HepG2 (cell line): ENCODE measurements around the gene NUBP2. TPM values are rescaled to one million over a fixed set of nuclear protein-coding genes. Genes with fewer than 3 reads are reported as not detected.

Experiments
- E2F2 ChIP-seq: sonication (generic); formaldehyde crosslinking; IDR thresholded peaks from 2 replicates; pipeline ENCODE4 v1.4.0; 2020; ENCODE audit warnings: missing genetic modification reagents, borderline replicate concordance
- FOXP1 ChIP-seq, 2 experiments: fragments of 450-650 bp in 1 of 2; IDR thresholded peaks; 2 replicates each; pipeline ENCODE4 v1.6.1; 2017 to 2018; ENCODE audit warnings: antibody characterized with exemption in 1 of 2
- MTF1 ChIP-seq: sonication (generic); formaldehyde crosslinking; IDR thresholded peaks from 2 replicates; pipeline ENCODE4 v1.5.0; 2020; ENCODE audit warnings: missing genetic modification reagents
- MTF2 ChIP-seq: sonication (generic); formaldehyde crosslinking; IDR thresholded peaks from 2 replicates; pipeline ENCODE4 v1.5.0; 2020; ENCODE audit warnings: missing genetic modification reagents, borderline replicate concordance
- PITX1 ChIP-seq: sonication (generic); formaldehyde crosslinking; IDR thresholded peaks from 2 replicates; pipeline ENCODE4 v1.5.1; 2020; ENCODE audit warnings: mild to moderate bottlenecking, missing genetic modification reagents
- REXO4 ChIP-seq: sonication (generic); formaldehyde crosslinking; IDR thresholded peaks from 2 replicates; pipeline ENCODE4 v1.8.0; 2022; ENCODE audit warnings: missing genetic modification reagents, mild to moderate bottlenecking, borderline replicate concordance
- SALL2 ChIP-seq: sonication (generic); formaldehyde crosslinking; IDR thresholded peaks from 2 replicates; pipeline ENCODE4 v1.8.1; 2023; ENCODE audit warnings: mild to moderate bottlenecking, missing genetic modification reagents, inconsistent platforms
- SKIL ChIP-seq: sonication (generic); formaldehyde crosslinking; IDR thresholded peaks from 2 replicates; pipeline ENCODE4 v1.8.0; 2022; ENCODE audit warnings: missing genetic modification reagents, mild to moderate bottlenecking, moderate library complexity, borderline replicate concordance
- THAP8 ChIP-seq: sonication (generic); formaldehyde crosslinking; IDR thresholded peaks from 2 replicates; pipeline ENCODE4 v1.5.1; 2020; ENCODE audit warnings: missing genetic modification reagents, mild to moderate bottlenecking, borderline replicate concordance
- ZBTB44 ChIP-seq: sonication (generic); formaldehyde crosslinking; IDR thresholded peaks from 2 replicates; pipeline ENCODE4 v1.4.0; 2020; ENCODE audit warnings: missing genetic modification reagents
- ZNF264 ChIP-seq: sonication (generic); formaldehyde crosslinking; IDR thresholded peaks from 2 replicates; pipeline ENCODE4 v1.4.0; 2020; ENCODE audit warnings: missing genetic modification reagents
- ZNF530 ChIP-seq: sonication (generic); formaldehyde crosslinking; IDR thresholded peaks from 2 replicates; pipeline ENCODE4 v1.5.0; 2020; ENCODE audit warnings: low read depth, mild to moderate bottlenecking, missing genetic modification reagents
- ZNF562 ChIP-seq: sonication (generic); formaldehyde crosslinking; IDR thresholded peaks from 2 replicates; pipeline ENCODE4 v1.8.0; 2022; ENCODE audit warnings: missing genetic modification reagents, borderline replicate concordance
- ZNF607 ChIP-seq: sonication (generic); formaldehyde crosslinking; IDR thresholded peaks from 2 replicates; pipeline ENCODE4 v1.5.1; 2020; ENCODE audit warnings: missing genetic modification reagents, mild to moderate bottlenecking, borderline replicate concordance
- ZNF704 ChIP-seq: sonication (generic); formaldehyde crosslinking; IDR thresholded peaks from 2 replicates; pipeline ENCODE4 v1.8.1; 2023; ENCODE audit warnings: mild to moderate bottlenecking, inconsistent platforms, moderate library complexity, missing genetic modification reagents, borderline replicate concordance
- ZNF776 ChIP-seq: sonication (generic); formaldehyde crosslinking; IDR thresholded peaks from 2 replicates; pipeline ENCODE4 v1.4.0; 2020; ENCODE audit warnings: mild to moderate bottlenecking, missing genetic modification reagents
- polyA plus RNA-seq, 8 experiments: library from polyadenylated mRNA; depleted of rRNA in 3 of 8; stranded (reverse) in 7 of 8; unstranded in 1 of 8; fragments of >200 nt; fragmentation: Illumina TruSeq in 4 of 8; extraction: Trizol in 4 of 8; gene quantifications; 2 replicates each; pipeline versions ENCODE4 v1.2.1 to v1.2.3, GENCODE V29; 2011 to 2016; ENCODE audit warnings: low read depth in 4 of 8, missing spikeins in 1 of 8, mixed read lengths in 1 of 8; ENCODE audit not compliant: insufficient read depth in 1 of 8
- total RNA-seq, 5 experiments: library from RNA; depleted of rRNA; stranded (reverse); fragments of >200 nt; fragmentation: Illumina TruSeq; extraction: Trizol; gene quantifications; 2 replicates each; pipeline ENCODE4 v1.2.3, GENCODE V29; 2016; ENCODE audit warnings: low read depth in 1 of 5

The NUBP2 gene
- total and polyA plus RNA-seq, 2 of the 13 experiments (the other 11 are each of a cell fraction or from before 2014, with no cell fraction given), result 25.7 to 61.5 TPM

- no peak for TF ChIP-seq MTF1 (CRISPR knock-in tag)
- no peak for TF ChIP-seq FOXP1 (IDR thresholded peaks at IDR 0.05)
- TF ChIP-seq FOXP1 (CRISPR knock-in tag; IDR thresholded peaks at IDR 0.05), result 0 out of 2 replicates have a peak, but pooled peaks have one; percentile 9
- peak; percentile 81 for TF ChIP-seq THAP8 (CRISPR knock-in tag)
- peak; percentile 92 for TF ChIP-seq ZNF704
- TF ChIP-seq SKIL (CRISPR knock-in tag), result no peak
- TF ChIP-seq SALL2 (CRISPR knock-in tag), result peak; percentile 88
- TF ChIP-seq MTF2 (CRISPR knock-in tag), result peak; percentile 94
- TF ChIP-seq ZBTB44, result 0 out of 2 replicates have a peak, but pooled peaks have one; percentile 27
- TF ChIP-seq ZNF264, result no peak
- TF ChIP-seq PITX1 (CRISPR knock-in tag), result peak; percentile 54; the same call in 1 of the 2 replicates
- TF ChIP-seq E2F2 (CRISPR knock-in tag), result no peak
- no peak for TF ChIP-seq ZNF562 (CRISPR knock-in tag)
- peak; percentile 85 for TF ChIP-seq ZNF776 (CRISPR knock-in tag)
- peak; percentile 81; the same call in 1 of the 2 replicates for TF ChIP-seq REXO4 (CRISPR knock-in tag)
- TF ChIP-seq ZNF530 (CRISPR knock-in tag), result no peak
- TF ChIP-seq ZNF607 (CRISPR knock-in tag), result peak; percentile 84
These were observed 44.2 kb downstream of the NUBP2 start, which contains the start of the genes FAHD1 and HAGH (continued) for GRCh38 chr16:1826691-1827573.
